Transverse colon (tissue), 4 donors: ENCODE results near the gene EMCN. TPM values are rescaled to one million over a fixed set of nuclear protein-coding genes. Genes with fewer than 3 reads are reported as not detected.

Source experiments
- DNase-seq: peaks from one replicate; pipeline ENCODE4 v3.0.0-alpha.2; 2019
- H3K27ac ChIP-seq, 4 donors: fragments of 200-600 bp; sonication (generic); 2 replicates each; pipeline ENCODE4 v1.5.1; 2016 to 2018; ENCODE audit warnings: inconsistent platforms in 4 of 4
- H3K27me3 ChIP-seq: fragments of 200-600 bp; sonication (generic); 2 replicates; pipeline ENCODE4 v1.5.1; 2017; ENCODE audit warnings: inconsistent platforms
- H3K36me3 ChIP-seq, 4 donors: fragments of 200-600 bp; sonication (generic); 2 replicates each; pipeline ENCODE4 v1.5.1; 2017 to 2019; ENCODE audit warnings: inconsistent platforms in 4 of 4
- H3K4me1 ChIP-seq, 4 donors: fragments of 200-600 bp; sonication (generic); 2 replicates each; pipeline ENCODE4 v1.5.1; 2017 to 2020; ENCODE audit warnings: inconsistent platforms in 4 of 4
- H3K4me3 ChIP-seq, 4 donors: fragments of 200-600 bp; sonication (generic); 1 replicate in 1 of 4; 2 replicates in 3 of 4; pipeline versions ENCODE4 v1.5.1 to v1.6.1; 2017 to 2019; ENCODE audit warnings: inconsistent platforms in 4 of 4
- H3K9me3 ChIP-seq, 2 donors: fragments of 200-600 bp; sonication (generic); 2 replicates each; pipeline ENCODE4 v1.5.1; 2017 to 2019; ENCODE audit warnings: inconsistent platforms in 2 of 2
- CTCF ChIP-seq, 5 experiments: fragments of 200-600 bp in 3 of 5; fragments of 450-650 bp in 2 of 5; sonication (generic) in 3 of 5; IDR thresholded peaks; 1 replicate in 2 of 5; 2 replicates in 3 of 5; pipeline ENCODE4 v1.5.1; 2016 to 2017; ENCODE audit warnings: antibody characterized with exemption in 5 of 5, inconsistent platforms in 3 of 5, mild to moderate bottlenecking in 2 of 5, moderate library complexity in 1 of 5
- EP300 ChIP-seq: sonication (generic); formaldehyde crosslinking; IDR thresholded peaks from one replicate; pipeline ENCODE4 v1.6.1; 2017; ENCODE audit warnings: antibody characterized with exemption, low read depth
- POLR2A ChIP-seq: fragments of 450-650 bp; IDR thresholded peaks from one replicate; pipeline ENCODE4 v1.6.1; 2016; ENCODE audit warnings: antibody characterized with exemption, mild to moderate bottlenecking, moderate library complexity
- POLR2AphosphoS5 ChIP-seq, 3 donors: sonication (generic); formaldehyde crosslinking; IDR thresholded peaks; one replicate each; pipeline ENCODE4 v1.6.1; 2016; ENCODE audit warnings: antibody characterized with exemption in 3 of 3
- WGBS, 2 donors: methylation state at CpG; one replicate each; pipeline ENCODE4 v1.1.5; 2018; ENCODE audit warnings: low coverage in 1 of 2; 5-methylcytosine and 5-hydroxymethylcytosine counted together
- in situ Hi-C, 4 donors: fragments of 200-750 bp; cut with MboI; loops; one replicate each; pipeline versions ENCODE4 v1.15.0 to v1.15.1; 2017; ENCODE audit warnings: low sequenced_read_pairs in 3 of 4, low pct_ligation_motif_present in 1 of 4, low pct_unique_long_range_greater_than_20kb in 1 of 4
- intact Hi-C: fragments of 100-400 bp; cut with DNase I; formaldehyde crosslinking; loops from one replicate; pipeline ENCODE4 v1.15.1; 2023; ENCODE audit warnings: low total_unique reads
- total RNA-seq, 4 donors: library from RNA; depleted of rRNA; stranded (reverse); fragments of >200 nt; gene quantifications; one replicate each; pipeline ENCODE4 v1.1.0, GENCODE V29; 2016

Gene EMCN
- total RNA-seq, 4 donors from 2014 or later: 1.2 to 1.6 (median 1.5) TPM

- H3K4me1 ChIP-seq: no peaks in the 10 kb centered on the region
- TF ChIP-seq CTCF (IDR thresholded peaks at IDR 0.05) (no peak), POLR2AphosphoS5 (IDR thresholded peaks at IDR 0.05) (no peak), POLR2A (no peak), EP300 (no peak)
- no peaks in the 10 kb centered on the region for H3K27me3 ChIP-seq
- DNase-seq: no peak
- no peak overlapping the region for H3K27ac ChIP-seq
- H3K9me3 ChIP-seq: no peaks in the 10 kb centered on the region
- intact Hi-C loops: no loop called here
- no peak overlapping the region for H3K4me3 ChIP-seq
- in situ Hi-C loops: no loop called here
- no peaks in the 10 kb centered on the region for H3K36me3 ChIP-seq
- WGBS, 2 donors: 54 to 77% methylated on average over 5 of the region's 5 CpGs
Observed at GRCh38 chr4:100461807-100462605, 55.8 kb downstream of the EMCN start.

- no peaks in the 10 kb centered on the region for H3K4me1 ChIP-seq
- in situ Hi-C loops: no loop called here
- no peak for DNase-seq
- no peak overlapping the region for H3K27ac ChIP-seq
- WGBS, 2 donors: 70 to 81% methylated on average over 2 of the region's 2 CpGs
- no peaks in the 10 kb centered on the region for H3K27me3 ChIP-seq
- H3K4me3 ChIP-seq: no peak overlapping the region
- no peaks in the 10 kb centered on the region for H3K36me3 ChIP-seq
- no peaks in the 10 kb centered on the region for H3K9me3 ChIP-seq
- intact Hi-C loops: no loop called here
- TF ChIP-seq EP300 (no peak), POLR2AphosphoS5 (IDR thresholded peaks at IDR 0.05) (no peak), POLR2A (no peak), CTCF (IDR thresholded peaks at IDR 0.05) (no peak)
Observed at GRCh38 chr4:100450449-100450848, 67.4 kb downstream of the EMCN start.

GRCh38 chr4:100431416-100431815 is 86.4 kb downstream of the EMCN start:
- Histone ChIP-seq H3K4me3 (no peak overlapping the region), H3K36me3 (no peaks in the 10 kb centered on the region), H3K27ac (no peak overlapping the region), H3K4me1 (no peaks in the 10 kb centered on the region), H3K9me3 (no peaks in the 10 kb centered on the region), H3K27me3 (no peaks in the 10 kb centered on the region)
- intact Hi-C loops (no loop called here), in situ Hi-C loops (no loop called here)
- DNase-seq: no peak
- 57% methylated on average over 1 of the region's 1 CpG; no CpG with 5 or more reads in 1 of the 2 donors for WGBS, 2 donors
- no peak for TF ChIP-seq POLR2A
- TF ChIP-seq CTCF (IDR thresholded peaks at IDR 0.05): no peak
- no peak for TF ChIP-seq POLR2AphosphoS5 (IDR thresholded peaks at IDR 0.05)
- no peak for TF ChIP-seq EP300

GRCh38 chr4:100430451-100430850 is 87.4 kb downstream of the EMCN start:
- Histone ChIP-seq H3K4me1 (no peaks in the 10 kb centered on the region), H3K36me3 (no peaks in the 10 kb centered on the region), H3K9me3 (no peaks in the 10 kb centered on the region), H3K27me3 (no peaks in the 10 kb centered on the region), H3K4me3 (no peak overlapping the region), H3K27ac (no peak overlapping the region)
- 72 to 74% methylated on average over 5 of the region's 5 CpGs for WGBS, 2 donors
- in situ Hi-C loops (no loop called here), intact Hi-C loops (no loop called here)
- no peak for TF ChIP-seq POLR2AphosphoS5 (IDR thresholded peaks at IDR 0.05)
- no peak for TF ChIP-seq POLR2A
- TF ChIP-seq EP300: no peak
- no peak for TF ChIP-seq CTCF (IDR thresholded peaks at IDR 0.05)
- DNase-seq: no peak
